H1 (cell line): ENCODE measurements around the gene USP30. TPM values are rescaled to one million over a fixed set of nuclear protein-coding genes. Genes with fewer than 3 reads are reported as not detected.
A peak's percentile ranks its signal among the peaks of the same experiment; 100 is the strongest.

Source experiments
- CTCF ChIA-PET: fragments of 300-600 bp; sonication (Branson Sonifier 250); formaldehyde crosslinking; loops from one replicate; lab custom pipeline; 2021; ENCODE audit not compliant: partially characterized antibody; lab: Charles Lee
- POLR2A ChIA-PET: fragments of 300-600 bp; sonication (Branson Sonifier 250); formaldehyde crosslinking; loops from one replicate; lab custom pipeline; 2021; ENCODE audit warnings: inconsistent platforms; ENCODE audit not compliant: partially characterized antibody; lab: Charles Lee
- DNase-seq, 2 experiments: peaks; one replicate each; pipeline versions ENCODE4 v3.0.0 to v3.0.0-alpha.2; 2010 to 2022; ENCODE audit warnings: low spot score in 2 of 2, low read depth in 1 of 2, mixed read lengths in 1 of 2
- FAIRE-seq: peaks from 2 replicates; lab custom pipeline; 2011; peaks lifted over from hg19 to GRCh38; lab: Jason Lieb, UNC
- H2AFZ ChIP-seq: 2 replicates; pipeline ENCODE4 v1.8.1; 2012; ENCODE audit warnings: low read length, inconsistent platforms
- H2AK5ac ChIP-seq: 2 replicates; pipeline ENCODE4 v1.6.1; 2013; ENCODE audit warnings: low read depth, low read length
- H2BK120ac ChIP-seq: replicated peaks from 2 replicates; pipeline ENCODE3; 2013; ENCODE audit warnings: low read depth, low read length, inconsistent platforms
- H2BK12ac ChIP-seq: 2 replicates; pipeline ENCODE4 v1.6.1; 2013; ENCODE audit warnings: low read depth, low read length
- H2BK15ac ChIP-seq: 2 replicates; pipeline ENCODE4 v1.6.1; 2013; ENCODE audit warnings: low read length
- H2BK20ac ChIP-seq: 2 replicates; pipeline ENCODE4 v1.6.1; 2013; ENCODE audit warnings: low read length
- H2BK5ac ChIP-seq: 2 replicates; pipeline ENCODE4 v1.6.1; 2013; ENCODE audit warnings: low read depth, low read length
- H3K14ac ChIP-seq: 2 replicates; pipeline ENCODE4 v1.6.1; 2013; ENCODE audit warnings: inconsistent platforms; ENCODE audit not compliant: insufficient read length
- H3K18ac ChIP-seq: 2 replicates; pipeline ENCODE4 v1.6.1; 2013; ENCODE audit warnings: low read length; ENCODE audit errors: extremely low read depth
- H3K23ac ChIP-seq: 2 replicates; pipeline ENCODE4 v1.6.1; 2013; ENCODE audit warnings: inconsistent platforms; ENCODE audit not compliant: insufficient read length
- H3K23me2 ChIP-seq: 2 replicates; pipeline ENCODE4 v1.6.1; 2013; ENCODE audit warnings: low read depth, low read length
- H3K27ac ChIP-seq: 2 replicates; pipeline ENCODE4 v1.6.1; 2011; ENCODE audit warnings: low read depth, low read length, inconsistent platforms
- H3K27me3 ChIP-seq, 4 experiments: replicated peaks in 1 of 4; 1 replicate in 1 of 4; 2 replicates in 3 of 4; pipeline versions ENCODE4 v1.6.1 to v1.8.1; 2011 to 2013; ENCODE audit warnings: low read length in 3 of 4, mild to moderate bottlenecking in 3 of 4, inconsistent platforms in 2 of 4, mixed read lengths in 2 of 4, moderate library complexity in 1 of 4; ENCODE audit not compliant: control insufficient read depth in 3 of 4, insufficient read depth in 3 of 4; ENCODE audit errors: extremely low read depth in 1 of 4
- H3K36me3 ChIP-seq, 4 experiments: 2 replicates each; pipeline versions ENCODE4 v1.6.1 to v1.8.1; 2011 to 2013; ENCODE audit warnings: mild to moderate bottlenecking in 4 of 4, low read length in 3 of 4, moderate library complexity in 2 of 4, control low read depth in 1 of 4, inconsistent platforms in 1 of 4; ENCODE audit not compliant: insufficient read depth in 4 of 4, control insufficient read depth in 2 of 4
- H3K4ac ChIP-seq: replicated peaks from 2 replicates; pipeline ENCODE3; 2013; ENCODE audit warnings: low read length, low read depth, mixed read lengths, inconsistent platforms; ENCODE audit not compliant: insufficient read length
- H3K4me1 ChIP-seq, 4 experiments: replicated peaks in 1 of 4; 1 replicate in 1 of 4; 2 replicates in 3 of 4; pipeline versions ENCODE4 v1.6.1 to v1.8.1; 2011 to 2013; ENCODE audit warnings: low read length in 3 of 4, inconsistent platforms in 2 of 4, mixed read lengths in 1 of 4; ENCODE audit not compliant: insufficient read depth in 4 of 4, control insufficient read depth in 3 of 4
- H3K4me2 ChIP-seq, 2 experiments: 2 replicates each; pipeline versions ENCODE4 v1.6.1 to v1.8.1; 2011 to 2013; ENCODE audit warnings: low read depth in 2 of 2, low read length in 2 of 2, control low read depth in 1 of 2, inconsistent platforms in 1 of 2, mild to moderate bottlenecking in 1 of 2; ENCODE audit not compliant: insufficient read depth in 1 of 2
- H3K4me3 ChIP-seq, 4 experiments: fragments of 200-600, 300-600 bp in 1 of 4; sonication (generic), shearing (Covaris generic), sonication (Bioruptor Twin) in 1 of 4; 2 replicates each; pipeline versions ENCODE4 v1.5.1 to v1.8.1; 2011 to 2016; ENCODE audit warnings: low read length in 4 of 4, low read depth in 3 of 4, control low read depth in 2 of 4, inconsistent platforms in 2 of 4, mild to moderate bottlenecking in 2 of 4, mixed read lengths in 1 of 4, moderate library complexity in 1 of 4; ENCODE audit not compliant: insufficient read depth in 2 of 4; ENCODE audit errors: extremely low read depth in 1 of 4
- H3K56ac ChIP-seq: replicated peaks from 2 replicates; pipeline ENCODE3; 2013; ENCODE audit warnings: low read depth, mild to moderate bottlenecking, mixed read lengths, low read length, inconsistent platforms; ENCODE audit not compliant: insufficient read length
- H3K79me1 ChIP-seq: 2 replicates; pipeline ENCODE4 v1.6.1; 2013; ENCODE audit warnings: low read depth, low read length, control low read depth
- H3K79me2 ChIP-seq, 2 experiments: 2 replicates each; pipeline versions ENCODE4 v1.6.1 to v1.8.1; 2012 to 2013; ENCODE audit warnings: low read length in 2 of 2, mild to moderate bottlenecking in 2 of 2, inconsistent platforms in 1 of 2; ENCODE audit not compliant: insufficient read depth in 2 of 2, control insufficient read depth in 1 of 2
- H3K9ac ChIP-seq, 4 experiments: replicated peaks in 1 of 4; 1 replicate in 1 of 4; 2 replicates in 3 of 4; pipeline versions ENCODE4 v1.6.1 to v1.8.1; 2011 to 2013; ENCODE audit warnings: low read depth in 3 of 4, low read length in 3 of 4, control low read depth in 2 of 4, mild to moderate bottlenecking in 2 of 4, moderate library complexity in 2 of 4, inconsistent platforms in 1 of 4; ENCODE audit errors: extremely low read depth in 1 of 4
- H3K9me3 ChIP-seq, 2 experiments: 2 replicates each; pipeline versions ENCODE4 v1.6.1 to v1.8.1; 2012 to 2013; ENCODE audit warnings: mild to moderate bottlenecking in 2 of 2, moderate library complexity in 2 of 2, control low read depth in 1 of 2, inconsistent platforms in 1 of 2, low read depth in 1 of 2, low read length in 1 of 2, mixed read lengths in 1 of 2; ENCODE audit not compliant: insufficient read depth in 2 of 2
- H4K20me1 ChIP-seq, 2 experiments: replicated peaks in 1 of 2; 2 replicates each; pipeline versions ENCODE3 to v1.8.1; 2011 to 2013; ENCODE audit warnings: inconsistent platforms in 2 of 2, low read length in 2 of 2, mild to moderate bottlenecking in 1 of 2; ENCODE audit not compliant: insufficient read depth in 2 of 2, control insufficient read depth in 1 of 2
- H4K5ac ChIP-seq: 2 replicates; pipeline ENCODE4 v1.6.1; 2013; ENCODE audit warnings: low read length, low read depth, mixed read lengths, inconsistent platforms; ENCODE audit not compliant: insufficient read length
- H4K8ac ChIP-seq: 2 replicates; pipeline ENCODE4 v1.8.0; 2013; ENCODE audit warnings: mild to moderate bottlenecking, moderate library complexity, low read length, inconsistent platforms; ENCODE audit not compliant: insufficient read depth; ENCODE audit errors: extremely low read depth
- H4K91ac ChIP-seq: replicated peaks from 2 replicates; pipeline ENCODE3; 2013; ENCODE audit warnings: low read length, mixed read lengths, inconsistent platforms; ENCODE audit not compliant: insufficient read length
- CREB1 ChIP-seq: IDR thresholded peaks from 2 replicates; pipeline ENCODE4 v1.6.1; 2012; ENCODE audit warnings: inconsistent platforms
- WGBS, 2 experiments: shearing (Covaris generic) in 1 of 2; methylation state at CpG; one replicate each; pipeline versions ENCODE4 v1.1.6 to v1.1.7; 2013 to 2015; ENCODE audit warnings: low lambda C conversion rate in 2 of 2, mixed read lengths in 2 of 2, inconsistent platforms in 1 of 2, low coverage in 1 of 2, missing lambda C conversion rate in 1 of 2; ENCODE audit not compliant: insufficient replicate concordance in 2 of 2, insufficient coverage in 1 of 2, insufficient read length in 1 of 2; ENCODE audit errors: extremely low coverage in 1 of 2, missing lambda C conversion rate in 1 of 2; 5-methylcytosine and 5-hydroxymethylcytosine counted together
- polyA plus RNA-seq, 7 experiments: library from polyadenylated mRNA; depleted of rRNA in 3 of 7; stranded (reverse) in 5 of 7; unstranded in 2 of 7; fragments of >200 nt in 5 of 7; fragments of 200-250 nt in 2 of 7; gene quantifications; 1 replicate in 5 of 7; 2 replicates in 1 of 7; 4 replicates in 1 of 7; pipeline versions ENCODE4 v1.2.1 to v1.2.3, GENCODE V29; 2011 to 2013; ENCODE audit warnings: missing spikeins in 2 of 7, mixed read lengths in 2 of 7
- total RNA-seq: library from RNA; stranded (reverse); fragmentation: NEBNext Ultra II Directional; extraction: Animal tissue kit (Norgen Biotek cat#: 25700); gene quantifications from 2 replicates; pipeline ENCODE4 v1.2.1, GENCODE V29; 2021
- TF ChIP-seq, protein P1 (sequence below), 3 experiments: IDR thresholded peaks; 1 replicate in 2 of 3; 2 replicates in 1 of 3; pipeline versions ENCODE4 v1.5.1 to v1.6.1; 2011; ENCODE audit warnings: low read length in 3 of 3, mild to moderate bottlenecking in 3 of 3, inconsistent platforms in 2 of 3, low read depth in 1 of 3, moderate library complexity in 1 of 3; ENCODE audit not compliant: insufficient read depth in 1 of 3; ENCODE audit errors: control extremely low read depth in 1 of 3

The USP30 gene
- total and polyA plus RNA-seq, 2 of the 8 experiments (the other 6 are each of a cell fraction or from before 2014, with no cell fraction given) = 7.0 to 12.2 TPM

DNA sequence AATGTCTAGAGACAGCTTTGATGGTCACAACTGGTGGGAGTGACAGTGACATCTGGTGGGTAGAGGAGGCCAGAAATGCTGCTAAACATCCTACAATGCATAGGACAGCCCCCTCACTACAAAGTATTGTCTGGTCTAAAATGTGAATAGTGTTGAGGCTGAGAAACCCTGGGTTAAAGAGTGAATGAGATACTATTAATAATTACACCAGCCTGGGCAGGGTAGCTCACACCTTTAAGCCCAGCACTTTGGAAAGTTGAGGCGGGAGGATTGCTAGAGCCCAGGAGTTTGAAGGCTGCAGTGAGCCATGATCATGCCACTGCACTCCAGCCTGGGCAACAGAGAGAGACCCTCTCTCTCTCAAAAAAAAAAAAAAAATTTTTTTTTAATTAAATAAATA, 42.6 kb upstream of the USP30 start:
- FAIRE-seq (no peak), DNase-seq (no peak)
- no peak overlapping the region for H2AFZ ChIP-seq
- H3K79me2 ChIP-seq = no peaks in the 10 kb centered on the region
- H2BK12ac ChIP-seq = no peak overlapping the region
- no peak overlapping the region for H2AK5ac ChIP-seq
- no peak overlapping the region for H2BK5ac ChIP-seq
- no peak overlapping the region for H2BK15ac ChIP-seq
- H3K56ac ChIP-seq = no peak overlapping the region
- H4K91ac ChIP-seq = no peak overlapping the region
- no peak overlapping the region for H4K5ac ChIP-seq
- no peaks in the 10 kb centered on the region for H3K36me3 ChIP-seq
- no peak overlapping the region for H2BK20ac ChIP-seq
- no peak overlapping the region for H2BK120ac ChIP-seq
- no peak overlapping the region for H3K9ac ChIP-seq
- H3K4me2 ChIP-seq = no peak overlapping the region
- H3K9me3 ChIP-seq = no peaks in the 10 kb centered on the region
- no peak overlapping the region for H4K8ac ChIP-seq
- H3K27ac ChIP-seq = no peak overlapping the region
- no peaks in the 10 kb centered on the region for H4K20me1 ChIP-seq
- 100% methylated on average over 1 of the region's 1 CpG; no CpG with 5 or more reads in 1 of the 2 experiments for WGBS, 2 experiments
- H3K14ac ChIP-seq = no peak overlapping the region
- H3K23ac ChIP-seq = no peak overlapping the region
- no peak overlapping the region for H3K4me3 ChIP-seq
- H3K79me1 ChIP-seq = no peaks in the 10 kb centered on the region
- ChIA-PET CTCF (interaction anchor here (0.6 to 1.8 kb wide), 4 partner anchors 28 to 102 kb away, joined by 3 to 6 read pairs (median 4); no protein-coding TSS in a partner anchor), POLR2A (interaction anchor here (0.6 kb wide), 1 partner anchor 21 kb away, joined by 3 read pairs; no protein-coding TSS in a partner anchor)
- H3K23me2 ChIP-seq = no peaks in the 10 kb centered on the region
- no peak overlapping the region for H3K4ac ChIP-seq
- no peaks in the 10 kb centered on the region for H3K27me3 ChIP-seq
- H3K4me1 ChIP-seq = no peaks in the 10 kb centered on the region
- TF ChIP-seq, protein P1, sequence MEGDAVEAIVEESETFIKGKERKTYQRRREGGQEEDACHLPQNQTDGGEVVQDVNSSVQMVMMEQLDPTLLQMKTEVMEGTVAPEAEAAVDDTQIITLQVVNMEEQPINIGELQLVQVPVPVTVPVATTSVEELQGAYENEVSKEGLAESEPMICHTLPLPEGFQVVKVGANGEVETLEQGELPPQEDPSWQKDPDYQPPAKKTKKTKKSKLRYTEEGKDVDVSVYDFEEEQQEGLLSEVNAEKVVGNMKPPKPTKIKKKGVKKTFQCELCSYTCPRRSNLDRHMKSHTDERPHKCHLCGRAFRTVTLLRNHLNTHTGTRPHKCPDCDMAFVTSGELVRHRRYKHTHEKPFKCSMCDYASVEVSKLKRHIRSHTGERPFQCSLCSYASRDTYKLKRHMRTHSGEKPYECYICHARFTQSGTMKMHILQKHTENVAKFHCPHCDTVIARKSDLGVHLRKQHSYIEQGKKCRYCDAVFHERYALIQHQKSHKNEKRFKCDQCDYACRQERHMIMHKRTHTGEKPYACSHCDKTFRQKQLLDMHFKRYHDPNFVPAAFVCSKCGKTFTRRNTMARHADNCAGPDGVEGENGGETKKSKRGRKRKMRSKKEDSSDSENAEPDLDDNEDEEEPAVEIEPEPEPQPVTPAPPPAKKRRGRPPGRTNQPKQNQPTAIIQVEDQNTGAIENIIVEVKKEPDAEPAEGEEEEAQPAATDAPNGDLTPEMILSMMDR (IDR thresholded peaks at IDR 0.05; ENCODE audit: control extremely low read depth in 1 of 3, insufficient read depth in 1 of 3, low read depth in 1 of 3, low read length in 3 of 3) = peak in 1 of 3 experiments; percentile 7; a peak in 1 of 4 replicates
- TF ChIP-seq CREB1 = no peak
- no peak overlapping the region for H3K18ac ChIP-seq
